K562 treated with DMSO at 1 percent for 4 hours (cell line): ENCODE results near the gene FSTL3. TPM values are rescaled to one million over a fixed set of nuclear protein-coding genes. Genes with fewer than 3 reads are reported as not detected.

Experiments
- total RNA-seq: library from RNA; unstranded; fragments of 300-600 nt; gene quantifications from 2 replicates; pipeline ENCODE4 v1.2.3, GENCODE V29; 2022; ENCODE audit not compliant: insufficient read depth

FSTL3 gene
- total RNA-seq: 4.9 and 8.9 TPM in 2 replicates

DNA sequence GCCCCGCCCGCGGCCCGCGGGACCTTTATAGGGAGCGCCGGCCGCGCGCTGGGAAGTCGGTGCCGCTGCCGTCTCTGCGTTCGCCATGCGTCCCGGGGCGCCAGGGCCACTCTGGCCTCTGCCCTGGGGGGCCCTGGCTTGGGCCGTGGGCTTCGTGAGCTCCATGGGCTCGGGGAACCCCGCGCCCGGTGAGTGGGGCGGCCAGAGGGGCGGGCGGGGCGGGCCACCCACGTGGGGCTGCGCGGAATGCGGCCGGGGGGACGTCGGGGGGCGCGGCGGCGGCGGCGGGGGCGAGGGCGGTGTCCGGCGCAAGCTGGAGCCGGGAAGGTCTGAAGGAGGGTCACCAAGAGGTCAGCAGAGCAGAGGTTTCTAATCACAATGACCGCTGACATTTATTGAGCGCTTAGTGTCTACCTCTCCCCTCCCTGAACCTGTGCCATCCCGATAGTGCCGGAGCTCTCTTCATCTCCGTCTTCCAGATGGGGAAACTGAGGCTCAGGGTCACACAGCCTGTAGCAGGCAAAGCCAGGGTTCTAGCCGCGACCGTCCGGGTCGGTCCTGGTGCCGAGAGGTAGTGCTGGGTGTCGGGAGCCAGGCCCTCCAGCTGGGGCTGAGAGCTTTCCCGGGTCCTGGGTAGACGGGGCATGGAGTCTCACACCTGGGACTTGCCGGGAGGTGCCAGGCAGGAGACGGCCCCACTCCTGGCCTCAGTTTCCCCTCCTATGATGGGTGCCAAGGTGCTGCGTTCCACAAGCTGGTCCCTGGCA is at the start of gene FSTL3:
FSTL3 (plus strand) TSS at position 54 of the 767 bp plus-strand sequence; CDS start at position 86, 32 bp downstream.

DNA sequence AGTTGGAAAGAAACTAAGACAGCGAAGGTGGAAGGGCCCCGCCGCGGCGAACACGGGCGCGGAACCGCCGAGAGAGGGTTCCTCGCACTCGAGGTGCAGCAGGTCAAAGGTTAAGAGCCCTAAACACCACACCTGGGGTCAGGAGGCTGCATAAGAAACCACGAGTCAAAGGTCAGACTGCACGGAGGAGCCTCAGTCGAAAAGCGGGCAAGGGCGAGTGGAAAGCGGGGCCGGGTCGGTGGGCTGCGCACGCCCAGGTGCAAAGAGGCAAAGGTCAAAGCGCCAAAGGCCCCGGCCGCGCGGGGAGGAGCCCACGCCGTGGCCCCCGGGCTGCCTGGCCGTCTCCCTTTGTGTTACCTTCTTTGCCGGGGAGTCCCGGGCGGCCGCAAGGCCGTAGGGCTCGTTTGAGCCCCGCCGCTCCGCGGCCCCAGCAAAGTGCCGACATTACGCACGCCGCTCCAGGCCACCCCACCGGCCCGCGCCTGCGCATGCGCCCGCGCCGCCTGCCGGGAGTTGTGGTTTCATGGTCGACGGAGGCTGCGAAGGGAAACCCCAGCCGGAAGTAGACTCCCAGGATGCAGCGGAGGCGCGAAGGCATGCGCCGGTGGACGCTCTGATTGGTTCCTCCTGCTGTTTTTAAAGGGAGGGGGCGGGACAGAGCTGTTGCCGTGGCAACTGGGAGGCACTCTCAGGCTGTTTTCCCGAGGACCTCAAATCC is 43.0 kb upstream of the FSTL3 start, which contains the start of gene POLRMT:
POLRMT (minus strand) TSS at position 470 of the 718 bp plus-strand sequence; CDS start at position 445, 25 bp downstream.

DNA sequence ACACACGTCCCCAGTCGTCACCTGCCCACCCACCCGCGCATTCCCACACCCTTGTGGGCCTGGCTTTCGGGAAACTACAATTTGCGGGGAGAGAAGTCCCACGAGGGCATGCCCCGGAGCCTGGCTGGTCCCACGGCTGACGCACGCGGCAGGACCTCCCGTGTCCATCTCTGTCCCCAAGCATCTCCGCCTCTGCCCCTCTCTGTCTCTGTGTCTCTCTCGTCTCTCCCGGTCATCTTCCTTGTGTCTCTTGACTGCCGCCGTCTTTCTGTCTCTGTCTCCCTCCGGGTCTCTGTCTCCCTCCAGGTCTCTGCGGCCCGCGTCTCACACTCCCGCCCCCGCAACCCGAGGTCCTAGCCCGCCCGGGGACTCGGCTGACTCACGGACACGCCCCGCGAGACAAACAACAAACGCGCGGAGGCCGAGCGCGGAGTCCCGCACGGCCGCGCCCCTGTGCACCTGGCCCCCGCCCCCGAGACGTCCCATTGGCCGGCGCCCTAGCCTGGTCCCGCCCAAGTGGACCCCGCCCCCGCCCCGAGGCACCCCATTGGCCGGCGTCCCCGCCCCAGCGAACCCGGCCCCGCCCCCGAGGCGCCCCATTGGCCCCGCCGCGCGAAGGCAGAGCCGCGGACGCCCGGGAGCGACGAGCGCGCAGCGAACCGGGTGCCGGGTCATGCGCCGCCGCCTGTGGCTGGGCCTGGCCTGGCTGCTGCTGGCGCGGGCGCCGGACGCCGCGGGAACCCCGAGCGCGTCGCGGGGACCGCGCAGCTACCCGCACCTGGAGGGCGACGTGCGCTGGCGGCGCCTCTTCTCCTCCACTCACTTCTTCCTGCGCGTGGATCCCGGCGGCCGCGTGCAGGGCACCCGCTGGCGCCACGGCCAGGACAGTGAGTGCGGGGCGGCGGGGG is 36.7 kb upstream of the FSTL3 start, which contains the start of gene FGF22:
FGF22 (plus strand) TSS at position 627 of the 908 bp plus-strand sequence; CDS start at position 674, 47 bp downstream.

DNA sequence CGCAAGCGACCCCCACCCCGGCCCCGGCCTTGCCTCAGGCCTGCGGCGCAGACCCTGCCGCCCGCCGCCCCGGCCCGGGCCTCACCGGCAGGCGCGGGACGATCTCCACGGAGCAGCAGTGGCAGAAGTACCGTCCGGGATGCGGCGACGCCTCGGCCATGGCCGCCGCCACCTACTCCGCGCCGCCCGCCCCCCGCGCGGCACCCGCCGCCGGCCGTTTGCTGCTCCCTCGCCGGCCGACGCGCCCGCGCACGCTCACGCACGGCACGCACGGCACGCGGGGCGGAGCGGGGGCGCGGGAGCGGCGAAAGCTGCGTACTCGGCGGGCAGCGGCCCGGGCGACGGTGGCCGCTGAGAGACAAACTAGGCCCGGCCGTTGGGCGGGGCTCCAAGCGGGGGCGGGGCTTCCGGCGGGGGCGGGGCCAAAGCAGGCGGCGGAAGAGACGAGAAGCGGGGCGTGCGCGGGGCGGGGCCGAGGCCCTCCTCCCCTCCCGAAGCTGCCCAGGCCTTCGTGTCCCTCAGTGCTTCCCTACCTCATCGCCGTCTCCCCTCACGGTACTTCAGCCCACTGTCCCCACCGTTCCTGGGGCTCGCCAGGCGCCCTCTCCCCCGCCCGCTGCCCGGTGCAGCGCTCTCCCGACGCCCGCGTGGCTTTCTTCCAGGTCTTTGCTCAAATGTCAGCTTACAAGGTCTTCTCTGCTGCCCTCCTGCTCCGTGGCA is 13.1 kb upstream of the FSTL3 start, which contains the start of gene RNF126:
RNF126 (minus strand) TSS at position 253 of the 720 bp plus-strand sequence; CDS start at position 160, 93 bp downstream.

DNA sequence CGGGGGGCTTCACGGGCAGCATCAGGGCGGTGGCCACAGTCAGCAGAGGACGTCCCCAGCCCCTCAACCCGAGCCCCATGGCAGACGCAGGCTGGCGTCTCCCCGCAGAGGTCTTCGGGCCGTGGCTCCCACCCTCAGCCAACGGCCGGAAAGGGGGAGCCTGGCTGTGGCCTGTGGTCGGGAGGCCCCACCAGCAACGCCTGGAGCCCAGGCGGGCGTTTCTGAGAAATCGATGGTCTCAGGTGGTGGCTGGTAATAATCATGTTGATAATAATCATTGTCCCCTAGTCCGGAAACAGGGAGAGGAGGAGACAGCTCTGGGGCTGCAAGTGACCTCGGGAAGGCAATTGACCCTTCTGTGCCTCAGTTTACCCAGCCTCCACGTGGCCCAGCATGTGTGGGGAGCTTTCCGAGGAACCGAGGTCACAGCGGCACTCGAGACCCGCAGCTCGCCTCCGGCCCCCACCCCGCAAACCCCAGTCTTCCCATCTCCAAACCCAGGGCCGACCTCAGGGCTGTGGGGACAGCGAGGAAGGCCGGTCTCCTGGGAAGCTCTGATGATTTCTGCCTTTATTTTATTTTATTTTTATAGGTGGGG is 19.3 kb downstream of the FSTL3 start, which contains the start of gene PRSS57:
PRSS57 (minus strand) TSS at position 101 of the 598 bp plus-strand sequence; CDS start at position 79, 22 bp downstream.

DNA sequence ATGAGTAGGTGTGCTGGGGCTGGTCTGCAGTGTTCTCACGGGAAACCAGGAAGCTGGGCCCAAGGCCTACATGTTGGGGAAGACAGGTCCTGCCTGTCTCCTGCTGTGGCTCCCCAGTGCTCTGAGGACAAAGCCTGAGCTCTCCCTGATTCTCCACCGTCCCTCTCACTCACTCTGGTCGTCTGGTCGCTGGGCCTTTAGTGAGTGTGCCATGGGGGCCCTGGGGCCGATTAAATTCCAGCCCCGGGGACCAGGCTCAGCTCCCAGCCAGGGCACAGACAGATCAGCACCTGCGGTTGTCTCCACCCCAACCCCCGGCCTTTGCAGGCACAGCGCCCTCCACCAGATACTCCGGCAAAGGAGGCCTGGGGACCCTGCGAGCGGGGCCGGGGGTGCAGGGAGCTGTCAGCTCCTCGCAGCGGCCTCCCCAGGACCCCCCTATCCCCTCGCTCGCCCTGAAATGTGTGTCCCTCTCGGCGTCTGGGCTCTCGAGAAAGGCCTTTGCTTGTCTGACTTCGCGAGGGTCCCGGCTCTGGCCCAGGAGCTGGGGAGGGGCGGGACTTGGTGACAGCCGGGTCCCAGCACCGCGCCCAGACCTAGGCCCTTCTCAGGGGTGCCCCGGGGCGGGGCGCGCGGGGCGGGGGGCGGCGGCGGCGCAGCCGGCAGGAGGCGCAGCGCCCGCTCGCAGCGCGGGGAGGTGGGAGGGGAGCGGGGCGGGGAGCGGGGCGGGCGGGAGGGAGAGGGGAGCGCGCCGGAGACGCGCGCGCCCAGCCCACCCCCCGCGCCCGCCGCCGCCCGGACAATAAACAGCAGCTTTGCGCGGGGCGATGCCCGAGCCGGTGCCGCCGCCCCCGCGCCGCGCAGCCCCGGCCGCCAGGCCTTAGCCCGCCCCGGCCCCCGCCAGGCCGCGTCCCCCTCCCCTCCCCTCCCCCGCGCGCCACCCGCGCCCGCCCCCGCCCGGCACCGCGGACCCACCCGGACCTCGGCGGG is 32.3 kb downstream of the FSTL3 start, which contains the start of gene PALM:
PALM (plus strand) TSS at position 782 of the 990 bp plus-strand sequence. CDS start 212 bp downstream, outside the sequence.

Other genes with a start within 250 kb of the FSTL3 start
- 1.4 and 2.2 TPM in 2 replicates for gene SHC2, start 215.4 kb upstream of the FSTL3 start, total RNA-seq
- 0.88 TPM in 1 of 2 replicates, not detected in the other for gene MADCAM1, start 179.9 kb upstream of the FSTL3 start, total RNA-seq
- gene TPGS1, start 168.9 kb upstream of the FSTL3 start, total RNA-seq: 47.3 and 59.6 TPM in 2 replicates
- gene CDC34, start 144.6 kb upstream of the FSTL3 start, total RNA-seq: 146 TPM in 2 replicates
- 1.5 and 1.9 TPM in 2 replicates for gene GZMM, start 132.3 kb upstream of the FSTL3 start, total RNA-seq
- 581 and 603 TPM in 2 replicates for gene BSG, start 103.8 kb upstream of the FSTL3 start, total RNA-seq
- gene HCN2, start 86.5 kb upstream of the FSTL3 start, total RNA-seq: 3.0 and 3.1 TPM in 2 replicates
- 69.0 and 77.4 TPM in 2 replicates for gene POLRMT, start 42.9 kb upstream of the FSTL3 start, total RNA-seq
- gene FGF22, start 36.5 kb upstream of the FSTL3 start, total RNA-seq: 1.3 TPM in 1 of 2 replicates, not detected in the other
- 72.9 and 88.4 TPM in 2 replicates for gene RNF126, start 13.2 kb upstream of the FSTL3 start, total RNA-seq
- 55.9 and 66.7 TPM in 2 replicates for gene PRSS57, start 19.1 kb downstream of the FSTL3 start, total RNA-seq
- 12.2 and 17.7 TPM in 2 replicates for gene PALM, start 32.5 kb downstream of the FSTL3 start, total RNA-seq
- not detected in 2 replicates for gene MISP, start 74.7 kb downstream of the FSTL3 start, total RNA-seq
- gene PTBP1, start 121.1 kb downstream of the FSTL3 start, total RNA-seq: 358 and 442 TPM in 2 replicates
- gene PLPPR3, start 145.6 kb downstream of the FSTL3 start, total RNA-seq: 86.2 and 97.2 TPM in 2 replicates
- gene AZU1, start 151.4 kb downstream of the FSTL3 start, total RNA-seq: 2.0 and 4.1 TPM in 2 replicates
- gene PRTN3, start 164.6 kb downstream of the FSTL3 start, total RNA-seq: 4.7 and 5.0 TPM in 2 replicates
- gene ELANE, start 175.9 kb downstream of the FSTL3 start, total RNA-seq: not detected in 2 replicates
- 44.6 and 62.6 TPM in 2 replicates for gene CFD, start 183.3 kb downstream of the FSTL3 start, total RNA-seq
- gene MED16, start 216.8 kb downstream of the FSTL3 start, total RNA-seq: 29.7 and 43.4 TPM in 2 replicates
- not detected in 2 replicates for gene RNU6-9, start 217.1 kb downstream of the FSTL3 start, total RNA-seq
- gene R3HDM4, start 236.8 kb downstream of the FSTL3 start, total RNA-seq: 152 and 154 TPM in 2 replicates
- 3.7 and 5.8 TPM in 2 replicates for gene KISS1R, start 240.9 kb downstream of the FSTL3 start, total RNA-seq
- 40.2 and 46.0 TPM in 2 replicates for gene ARID3A, start 249.6 kb downstream of the FSTL3 start, total RNA-seq